Rectal smooth muscle tissue (tissue), 1 donor: ENCODE results near the gene P2RY2.

Experiments
- H3K27ac ChIP-seq: one replicate; pipeline ENCODE4 v1.7.0; 2013; ENCODE audit warnings: low read depth, low read length, inconsistent platforms
- H3K27me3 ChIP-seq: one replicate; pipeline ENCODE4 v1.7.0; 2013; ENCODE audit warnings: low read length; ENCODE audit not compliant: control insufficient read depth, insufficient read depth
- H3K36me3 ChIP-seq: one replicate; pipeline ENCODE4 v1.7.0; 2013; ENCODE audit warnings: low read length; ENCODE audit not compliant: control insufficient read depth, insufficient read depth
- H3K4me1 ChIP-seq: one replicate; pipeline ENCODE4 v1.7.0; 2013; ENCODE audit warnings: low read length; ENCODE audit not compliant: control insufficient read depth, insufficient read depth
- H3K4me3 ChIP-seq: one replicate; pipeline ENCODE4 v1.7.0; 2013; ENCODE audit warnings: low read length
- H3K9ac ChIP-seq: one replicate; pipeline ENCODE4 v1.7.0; 2013; ENCODE audit warnings: low read length

The P2RY2 gene

GRCh38 chr11:73201888-73202780 is 15.9 kb upstream of the P2RY2 start:
- no peaks in the 10 kb centered on the region for H3K4me1 ChIP-seq
- no peaks in the 10 kb centered on the region for H3K36me3 ChIP-seq
- H3K4me3 ChIP-seq, result no peak overlapping the region
- H3K27me3 ChIP-seq, result no peaks in the 10 kb centered on the region
- H3K9ac ChIP-seq, result no peak overlapping the region
- H3K27ac ChIP-seq, result no peak overlapping the region

GRCh38 chr11:73203322-73203721 is 14.8 kb upstream of the P2RY2 start:
- Histone ChIP-seq H3K27me3 (no peaks in the 10 kb centered on the region), H3K36me3 (no peaks in the 10 kb centered on the region), H3K27ac (no peak overlapping the region), H3K4me1 (no peaks in the 10 kb centered on the region), H3K9ac (no peak overlapping the region), H3K4me3 (no peak overlapping the region)

DNA sequence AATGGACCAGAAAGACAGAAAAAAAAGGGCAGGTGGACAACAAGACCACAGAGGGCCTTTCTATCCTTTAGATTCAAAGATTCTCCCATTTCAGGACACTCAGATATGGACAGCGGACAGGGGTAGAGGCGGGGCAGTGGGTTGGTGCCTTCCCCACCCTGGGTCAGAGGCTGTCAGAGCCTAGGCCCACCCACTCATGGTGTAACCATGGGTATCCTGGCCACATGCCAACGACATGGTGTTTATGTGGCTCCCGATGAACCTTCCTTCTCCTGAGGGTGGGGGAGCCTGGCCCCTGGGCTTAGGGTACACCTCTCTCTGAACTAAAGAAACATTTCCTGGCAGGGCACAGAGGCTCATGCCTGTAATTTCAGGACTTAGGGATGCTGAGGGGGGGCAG is 14.3 kb upstream of the P2RY2 start:
- H3K36me3 ChIP-seq, result no peaks in the 10 kb centered on the region
- no peaks in the 10 kb centered on the region for H3K27me3 ChIP-seq
- H3K4me3 ChIP-seq, result no peak overlapping the region
- H3K9ac ChIP-seq, result no peak overlapping the region
- H3K4me1 ChIP-seq, result no peaks in the 10 kb centered on the region
- H3K27ac ChIP-seq, result no peak overlapping the region

- Histone ChIP-seq H3K27me3 (no peaks in the 10 kb centered on the region), H3K36me3 (no peaks in the 10 kb centered on the region), H3K4me3 (no peak overlapping the region), H3K9ac (no peak overlapping the region), H3K27ac (no peak overlapping the region), H3K4me1 (no peaks in the 10 kb centered on the region)
Observed at GRCh38 chr11:73204711-73205121, 13.4 kb upstream of the P2RY2 start.

DNA sequence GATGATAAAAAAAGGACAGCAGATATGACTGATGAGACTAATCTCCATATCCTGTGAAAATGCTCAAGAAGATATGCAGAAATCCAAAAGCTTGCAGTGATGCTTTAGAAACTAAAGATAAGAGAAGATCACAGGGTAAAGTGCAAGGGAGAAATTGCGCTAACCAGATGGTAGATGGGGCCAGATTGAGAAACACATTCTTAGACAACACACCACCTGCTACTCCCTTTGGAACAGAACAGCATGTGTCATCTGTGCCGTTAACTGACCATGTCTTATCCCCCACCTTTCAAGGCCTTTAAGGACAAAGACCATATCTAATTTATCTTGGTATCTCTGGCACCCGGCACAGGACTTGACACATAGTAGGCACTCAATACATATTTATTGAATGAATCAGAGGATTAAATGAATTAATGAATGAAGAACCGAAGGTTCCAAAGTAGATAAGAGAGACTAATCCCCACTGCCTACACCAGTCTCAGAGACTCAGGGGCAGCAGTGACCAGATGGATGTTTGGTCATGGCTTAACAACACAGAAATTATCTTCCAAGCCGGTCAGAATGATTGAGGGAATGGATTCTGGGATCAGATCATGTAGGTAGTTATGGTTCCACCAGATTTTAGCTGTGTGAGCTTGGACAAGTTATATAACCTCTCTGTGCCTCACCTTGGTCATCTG is 12.3 kb upstream of the P2RY2 start:
- no peak overlapping the region for H3K9ac ChIP-seq
- H3K27me3 ChIP-seq, result no peaks in the 10 kb centered on the region
- no peaks in the 10 kb centered on the region for H3K36me3 ChIP-seq
- no peak overlapping the region for H3K27ac ChIP-seq
- H3K4me1 ChIP-seq, result no peaks in the 10 kb centered on the region
- H3K4me3 ChIP-seq, result no peak overlapping the region

GRCh38 chr11:73206801-73207200 is 11.3 kb upstream of the P2RY2 start:
- no peak overlapping the region for H3K27ac ChIP-seq
- H3K36me3 ChIP-seq, result no peaks in the 10 kb centered on the region
- H3K4me3 ChIP-seq, result no peak overlapping the region
- no peaks in the 10 kb centered on the region for H3K27me3 ChIP-seq
- H3K4me1 ChIP-seq, result no peaks in the 10 kb centered on the region
- H3K9ac ChIP-seq, result no peak overlapping the region

- H3K27me3 ChIP-seq, result no peaks in the 10 kb centered on the region
- H3K27ac ChIP-seq, result no peak overlapping the region
- H3K4me3 ChIP-seq, result no peak overlapping the region
- H3K36me3 ChIP-seq, result no peaks in the 10 kb centered on the region
- H3K9ac ChIP-seq, result no peak overlapping the region
- H3K4me1 ChIP-seq, result no peaks in the 10 kb centered on the region
Observed at GRCh38 chr11:73209892-73210291, 8.2 kb upstream of the P2RY2 start.

GRCh38 chr11:73210916-73211667 is 7.0 kb upstream of the P2RY2 start:
- Histone ChIP-seq H3K27ac (no peak overlapping the region), H3K9ac (no peak overlapping the region), H3K4me1 (no peaks in the 10 kb centered on the region), H3K4me3 (no peak overlapping the region), H3K27me3 (no peaks in the 10 kb centered on the region), H3K36me3 (no peaks in the 10 kb centered on the region)

- H3K4me3 ChIP-seq, result no peak overlapping the region
- no peaks in the 10 kb centered on the region for H3K36me3 ChIP-seq
- no peaks in the 10 kb centered on the region for H3K4me1 ChIP-seq
- no peak overlapping the region for H3K9ac ChIP-seq
- H3K27ac ChIP-seq, result no peak overlapping the region
- H3K27me3 ChIP-seq, result no peaks in the 10 kb centered on the region
Observed at GRCh38 chr11:73213196-73214143, 4.6 kb upstream of the P2RY2 start.

GRCh38 chr11:73215191-73216134 is 2.6 kb upstream of the P2RY2 start:
- H3K27ac ChIP-seq, result no peak overlapping the region
- no peak overlapping the region for H3K9ac ChIP-seq
- no peaks in the 10 kb centered on the region for H3K4me1 ChIP-seq
- peaks cover 3% of the 10 kb centered on the region for H3K27me3 ChIP-seq
- H3K36me3 ChIP-seq, result no peaks in the 10 kb centered on the region
- no peak overlapping the region for H3K4me3 ChIP-seq

- H3K4me1 ChIP-seq, result no peaks in the 10 kb centered on the region
- H3K27me3 ChIP-seq, result peaks cover 3% of the 10 kb centered on the region
- no peaks in the 10 kb centered on the region for H3K36me3 ChIP-seq
- no peak overlapping the region for H3K4me3 ChIP-seq
- no peak overlapping the region for H3K9ac ChIP-seq
- no peak overlapping the region for H3K27ac ChIP-seq
Observed at GRCh38 chr11:73216465-73216864, 1.6 kb upstream of the P2RY2 start.
